H1 (cell line): ENCODE data around the gene PLD5. TPM values are rescaled to one million over a fixed set of nuclear protein-coding genes. Genes with fewer than 3 reads are reported as not detected.

Source experiments
- CTCF ChIA-PET: fragments of 300-600 bp; sonication (Branson Sonifier 250); formaldehyde crosslinking; loops from one replicate; lab custom pipeline; 2021; ENCODE audit not compliant: partially characterized antibody; lab: Charles Lee
- POLR2A ChIA-PET: fragments of 300-600 bp; sonication (Branson Sonifier 250); formaldehyde crosslinking; loops from one replicate; lab custom pipeline; 2021; ENCODE audit warnings: inconsistent platforms; ENCODE audit not compliant: partially characterized antibody; lab: Charles Lee
- DNase-seq, 2 experiments: peaks; one replicate each; pipeline versions ENCODE4 v3.0.0 to v3.0.0-alpha.2; 2010 to 2022; ENCODE audit warnings: low spot score in 2 of 2, low read depth in 1 of 2, mixed read lengths in 1 of 2
- FAIRE-seq: peaks from 2 replicates; lab custom pipeline; 2011; peaks lifted over from hg19 to GRCh38; lab: Jason Lieb, UNC
- H2AFZ ChIP-seq: 2 replicates; pipeline ENCODE4 v1.8.1; 2012; ENCODE audit warnings: low read length, inconsistent platforms
- H2AK5ac ChIP-seq: 2 replicates; pipeline ENCODE4 v1.6.1; 2013; ENCODE audit warnings: low read depth, low read length
- H2BK120ac ChIP-seq: replicated peaks from 2 replicates; pipeline ENCODE3; 2013; ENCODE audit warnings: low read depth, low read length, inconsistent platforms
- H2BK12ac ChIP-seq: 2 replicates; pipeline ENCODE4 v1.6.1; 2013; ENCODE audit warnings: low read depth, low read length
- H2BK15ac ChIP-seq: 2 replicates; pipeline ENCODE4 v1.6.1; 2013; ENCODE audit warnings: low read length
- H2BK20ac ChIP-seq: 2 replicates; pipeline ENCODE4 v1.6.1; 2013; ENCODE audit warnings: low read length
- H2BK5ac ChIP-seq: 2 replicates; pipeline ENCODE4 v1.6.1; 2013; ENCODE audit warnings: low read depth, low read length
- H3K14ac ChIP-seq: 2 replicates; pipeline ENCODE4 v1.6.1; 2013; ENCODE audit warnings: inconsistent platforms; ENCODE audit not compliant: insufficient read length
- H3K18ac ChIP-seq: 2 replicates; pipeline ENCODE4 v1.6.1; 2013; ENCODE audit warnings: low read length; ENCODE audit errors: extremely low read depth
- H3K23ac ChIP-seq: 2 replicates; pipeline ENCODE4 v1.6.1; 2013; ENCODE audit warnings: inconsistent platforms; ENCODE audit not compliant: insufficient read length
- H3K23me2 ChIP-seq: 2 replicates; pipeline ENCODE4 v1.6.1; 2013; ENCODE audit warnings: low read depth, low read length
- H3K27ac ChIP-seq: 2 replicates; pipeline ENCODE4 v1.6.1; 2011; ENCODE audit warnings: low read depth, low read length, inconsistent platforms
- H3K27me3 ChIP-seq, 4 experiments: replicated peaks in 1 of 4; 1 replicate in 1 of 4; 2 replicates in 3 of 4; pipeline versions ENCODE4 v1.6.1 to v1.8.1; 2011 to 2013; ENCODE audit warnings: low read length in 3 of 4, mild to moderate bottlenecking in 3 of 4, inconsistent platforms in 2 of 4, mixed read lengths in 2 of 4, moderate library complexity in 1 of 4; ENCODE audit not compliant: control insufficient read depth in 3 of 4, insufficient read depth in 3 of 4; ENCODE audit errors: extremely low read depth in 1 of 4
- H3K36me3 ChIP-seq, 4 experiments: 2 replicates each; pipeline versions ENCODE4 v1.6.1 to v1.8.1; 2011 to 2013; ENCODE audit warnings: mild to moderate bottlenecking in 4 of 4, low read length in 3 of 4, moderate library complexity in 2 of 4, control low read depth in 1 of 4, inconsistent platforms in 1 of 4; ENCODE audit not compliant: insufficient read depth in 4 of 4, control insufficient read depth in 2 of 4
- H3K4ac ChIP-seq: replicated peaks from 2 replicates; pipeline ENCODE3; 2013; ENCODE audit warnings: low read length, low read depth, mixed read lengths, inconsistent platforms; ENCODE audit not compliant: insufficient read length
- H3K4me1 ChIP-seq, 4 experiments: replicated peaks in 1 of 4; 1 replicate in 1 of 4; 2 replicates in 3 of 4; pipeline versions ENCODE4 v1.6.1 to v1.8.1; 2011 to 2013; ENCODE audit warnings: low read length in 3 of 4, inconsistent platforms in 2 of 4, mixed read lengths in 1 of 4; ENCODE audit not compliant: insufficient read depth in 4 of 4, control insufficient read depth in 3 of 4
- H3K4me2 ChIP-seq, 2 experiments: 2 replicates each; pipeline versions ENCODE4 v1.6.1 to v1.8.1; 2011 to 2013; ENCODE audit warnings: low read depth in 2 of 2, low read length in 2 of 2, control low read depth in 1 of 2, inconsistent platforms in 1 of 2, mild to moderate bottlenecking in 1 of 2; ENCODE audit not compliant: insufficient read depth in 1 of 2
- H3K4me3 ChIP-seq, 4 experiments: fragments of 200-600, 300-600 bp in 1 of 4; sonication (generic), shearing (Covaris generic), sonication (Bioruptor Twin) in 1 of 4; 2 replicates each; pipeline versions ENCODE4 v1.5.1 to v1.8.1; 2011 to 2016; ENCODE audit warnings: low read length in 4 of 4, low read depth in 3 of 4, control low read depth in 2 of 4, inconsistent platforms in 2 of 4, mild to moderate bottlenecking in 2 of 4, mixed read lengths in 1 of 4, moderate library complexity in 1 of 4; ENCODE audit not compliant: insufficient read depth in 2 of 4; ENCODE audit errors: extremely low read depth in 1 of 4
- H3K56ac ChIP-seq: replicated peaks from 2 replicates; pipeline ENCODE3; 2013; ENCODE audit warnings: low read depth, mild to moderate bottlenecking, mixed read lengths, low read length, inconsistent platforms; ENCODE audit not compliant: insufficient read length
- H3K79me1 ChIP-seq: 2 replicates; pipeline ENCODE4 v1.6.1; 2013; ENCODE audit warnings: low read depth, low read length, control low read depth
- H3K79me2 ChIP-seq, 2 experiments: 2 replicates each; pipeline versions ENCODE4 v1.6.1 to v1.8.1; 2012 to 2013; ENCODE audit warnings: low read length in 2 of 2, mild to moderate bottlenecking in 2 of 2, inconsistent platforms in 1 of 2; ENCODE audit not compliant: insufficient read depth in 2 of 2, control insufficient read depth in 1 of 2
- H3K9ac ChIP-seq, 4 experiments: replicated peaks in 1 of 4; 1 replicate in 1 of 4; 2 replicates in 3 of 4; pipeline versions ENCODE4 v1.6.1 to v1.8.1; 2011 to 2013; ENCODE audit warnings: low read depth in 3 of 4, low read length in 3 of 4, control low read depth in 2 of 4, mild to moderate bottlenecking in 2 of 4, moderate library complexity in 2 of 4, inconsistent platforms in 1 of 4; ENCODE audit errors: extremely low read depth in 1 of 4
- H3K9me3 ChIP-seq, 2 experiments: 2 replicates each; pipeline versions ENCODE4 v1.6.1 to v1.8.1; 2012 to 2013; ENCODE audit warnings: mild to moderate bottlenecking in 2 of 2, moderate library complexity in 2 of 2, control low read depth in 1 of 2, inconsistent platforms in 1 of 2, low read depth in 1 of 2, low read length in 1 of 2, mixed read lengths in 1 of 2; ENCODE audit not compliant: insufficient read depth in 2 of 2
- H4K20me1 ChIP-seq, 2 experiments: replicated peaks in 1 of 2; 2 replicates each; pipeline versions ENCODE3 to v1.8.1; 2011 to 2013; ENCODE audit warnings: inconsistent platforms in 2 of 2, low read length in 2 of 2, mild to moderate bottlenecking in 1 of 2; ENCODE audit not compliant: insufficient read depth in 2 of 2, control insufficient read depth in 1 of 2
- H4K5ac ChIP-seq: 2 replicates; pipeline ENCODE4 v1.6.1; 2013; ENCODE audit warnings: low read length, low read depth, mixed read lengths, inconsistent platforms; ENCODE audit not compliant: insufficient read length
- H4K8ac ChIP-seq: 2 replicates; pipeline ENCODE4 v1.8.0; 2013; ENCODE audit warnings: mild to moderate bottlenecking, moderate library complexity, low read length, inconsistent platforms; ENCODE audit not compliant: insufficient read depth; ENCODE audit errors: extremely low read depth
- H4K91ac ChIP-seq: replicated peaks from 2 replicates; pipeline ENCODE3; 2013; ENCODE audit warnings: low read length, mixed read lengths, inconsistent platforms; ENCODE audit not compliant: insufficient read length
- CREB1 ChIP-seq: IDR thresholded peaks from 2 replicates; pipeline ENCODE4 v1.6.1; 2012; ENCODE audit warnings: inconsistent platforms
- E2F6 ChIP-seq: IDR thresholded peaks from 2 replicates; pipeline ENCODE4 v1.6.1; 2012; ENCODE audit warnings: inconsistent platforms
- GABPA ChIP-seq: IDR thresholded peaks from 2 replicates; pipeline ENCODE4 v1.6.1; 2011; ENCODE audit warnings: mild to moderate bottlenecking, low read length, moderate library complexity, borderline replicate concordance; ENCODE audit not compliant: insufficient read depth
- MAFK ChIP-seq: IDR thresholded peaks from 2 replicates; pipeline ENCODE4 v1.6.1; 2012; ENCODE audit warnings: low read depth, mild to moderate bottlenecking, improper control_type of control experiment, low read length
- SIRT6 ChIP-seq: IDR thresholded peaks from one replicate; pipeline ENCODE4 v1.7.1; 2012; ENCODE audit warnings: low read length, inconsistent platforms
- TEAD4 ChIP-seq: IDR thresholded peaks from 2 replicates; pipeline ENCODE4 v1.6.1; 2012; ENCODE audit warnings: low read depth, low read length, inconsistent platforms, mixed read lengths
- ZNF274 ChIP-seq: IDR thresholded peaks from 2 replicates; pipeline ENCODE4 v1.7.0; 2012; ENCODE audit warnings: low read length, borderline replicate concordance; ENCODE audit errors: extremely low read depth
- WGBS, 2 experiments: shearing (Covaris generic) in 1 of 2; methylation state at CpG; one replicate each; pipeline versions ENCODE4 v1.1.6 to v1.1.7; 2013 to 2015; ENCODE audit warnings: low lambda C conversion rate in 2 of 2, mixed read lengths in 2 of 2, inconsistent platforms in 1 of 2, low coverage in 1 of 2, missing lambda C conversion rate in 1 of 2; ENCODE audit not compliant: insufficient replicate concordance in 2 of 2, insufficient coverage in 1 of 2, insufficient read length in 1 of 2; ENCODE audit errors: extremely low coverage in 1 of 2, missing lambda C conversion rate in 1 of 2; 5-methylcytosine and 5-hydroxymethylcytosine counted together
- polyA plus RNA-seq, 7 experiments: library from polyadenylated mRNA; depleted of rRNA in 3 of 7; stranded (reverse) in 5 of 7; unstranded in 2 of 7; fragments of >200 nt in 5 of 7; fragments of 200-250 nt in 2 of 7; gene quantifications; 1 replicate in 5 of 7; 2 replicates in 1 of 7; 4 replicates in 1 of 7; pipeline versions ENCODE4 v1.2.1 to v1.2.3, GENCODE V29; 2011 to 2013; ENCODE audit warnings: missing spikeins in 2 of 7, mixed read lengths in 2 of 7
- total RNA-seq: library from RNA; stranded (reverse); fragmentation: NEBNext Ultra II Directional; extraction: Animal tissue kit (Norgen Biotek cat#: 25700); gene quantifications from 2 replicates; pipeline ENCODE4 v1.2.1, GENCODE V29; 2021

Gene PLD5
- total and polyA plus RNA-seq, 2 of the 8 experiments (the other 6 are each of a cell fraction or from before 2014, with no cell fraction given), result 0.86 to 8.5 TPM

GRCh38 chr1:242546441-242546840 lies 21.9 kb upstream of the PLD5 start:
- Histone ChIP-seq H3K4me1 (no peaks in the 10 kb centered on the region), H3K4me3 (no peak overlapping the region), H3K27me3 (no peaks in the 10 kb centered on the region), H4K20me1 (no peaks in the 10 kb centered on the region), H3K9ac (no peak overlapping the region), H3K79me1 (no peaks in the 10 kb centered on the region), H2BK5ac (no peak overlapping the region), H2AFZ (no peak overlapping the region), H3K36me3 (no peaks in the 10 kb centered on the region), H4K8ac (no peak overlapping the region), H2BK20ac (no peak overlapping the region), H3K9me3 (no peaks in the 10 kb centered on the region), H3K4ac (no peak overlapping the region), H3K23me2 (no peaks in the 10 kb centered on the region), H2BK15ac (no peak overlapping the region), H3K27ac (no peak overlapping the region), H3K79me2 (no peaks in the 10 kb centered on the region), H3K18ac (no peak overlapping the region), H3K56ac (no peak overlapping the region), H2BK120ac (no peak overlapping the region), H3K23ac (no peak overlapping the region), H4K91ac (no peak overlapping the region), H4K5ac (no peak overlapping the region), H2AK5ac (no peak overlapping the region), H3K4me2 (no peak overlapping the region), H3K14ac (no peak overlapping the region), H2BK12ac (no peak overlapping the region)
- POLR2A ChIA-PET, result no interaction called here
- TF ChIP-seq E2F6 (no peak), GABPA (no peak), TEAD4 (no peak), MAFK (no peak), SIRT6 (no peak), CREB1 (no peak), ZNF274 (no peak)
- DNase-seq (no peak), FAIRE-seq (no peak)
- CTCF ChIA-PET, result no interaction called here
- 94% methylated on average over 3 of the region's 3 CpGs; no CpG with 5 or more reads in 1 of the 2 experiments for WGBS, 2 experiments
